ENCODE results near the gene BPI. TPM values are rescaled to one million over a fixed set of nuclear protein-coding genes. Genes with fewer than 3 reads are reported as not detected.

Gene BPI
- total RNA-seq, 2 experiments from 2014 or later = not detected

DNA sequence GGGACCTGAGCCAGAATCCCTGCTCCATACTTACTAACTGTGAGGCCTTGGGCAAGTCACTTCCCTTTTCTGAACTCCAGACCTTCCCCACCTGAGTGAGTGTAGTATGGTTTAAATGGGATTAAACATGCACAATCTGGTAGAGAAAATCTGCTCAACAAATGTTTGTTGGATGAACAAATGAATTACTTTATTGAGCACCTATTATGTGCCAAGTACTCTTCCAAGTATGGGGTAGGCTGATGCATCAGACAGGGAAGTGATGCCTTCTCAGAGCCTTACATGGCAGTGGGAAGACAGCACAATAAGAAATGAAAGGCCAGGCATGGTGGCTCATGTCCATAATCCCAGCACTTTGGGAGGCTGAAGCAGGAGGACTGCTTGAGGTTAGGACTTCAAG, 27.3 kb downstream of the BPI start:
- CTCF ChIA-PET (ENCODE audit: unreplicated experiment) = no interaction called here
- no TSS peak for BruUV-seq (replicated peaks)
- POLR2A ChIA-PET = no interaction called here

DNA sequence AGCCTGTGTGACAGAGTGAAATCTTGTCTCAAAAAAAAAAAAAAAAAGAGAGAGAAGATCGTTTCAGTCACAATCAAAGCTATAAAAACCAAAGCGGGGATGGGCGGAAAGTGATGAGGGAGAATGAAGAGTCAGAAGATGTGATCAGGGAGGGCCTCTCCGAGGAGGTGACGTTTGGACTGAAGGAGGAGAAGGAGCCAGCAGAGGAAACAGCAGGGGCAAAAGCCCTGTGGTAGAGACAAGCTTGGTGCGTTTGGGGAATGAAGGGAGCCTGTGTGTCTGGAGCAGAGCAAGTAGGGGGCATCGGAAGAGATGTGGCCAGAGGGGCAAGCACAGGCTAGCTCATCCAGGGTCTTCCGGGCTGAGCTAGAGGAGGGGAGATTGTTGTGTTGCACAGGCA, 27.9 kb downstream of the BPI start:
- DNase-seq (ENCODE audit: low spot score) = no peak
- H3K9me3 ChIP-seq (ENCODE audit: low read length) = no peaks in the 10 kb centered on the region
- H2AFZ ChIP-seq (ENCODE audit: low read length) = no peak overlapping the region
- H4K20me1 ChIP-seq (ENCODE audit: insufficient read depth, low read length) = no peaks in the 10 kb centered on the region
- ChIA-PET CTCF (ENCODE audit: unreplicated experiment) (no interaction called here), POLR2A (no interaction called here)
- intact Hi-C loops (cut with micrococcal nuclease; ENCODE audit: unreplicated experiment) = no loop called here
- TF ChIP-seq, protein P1, sequence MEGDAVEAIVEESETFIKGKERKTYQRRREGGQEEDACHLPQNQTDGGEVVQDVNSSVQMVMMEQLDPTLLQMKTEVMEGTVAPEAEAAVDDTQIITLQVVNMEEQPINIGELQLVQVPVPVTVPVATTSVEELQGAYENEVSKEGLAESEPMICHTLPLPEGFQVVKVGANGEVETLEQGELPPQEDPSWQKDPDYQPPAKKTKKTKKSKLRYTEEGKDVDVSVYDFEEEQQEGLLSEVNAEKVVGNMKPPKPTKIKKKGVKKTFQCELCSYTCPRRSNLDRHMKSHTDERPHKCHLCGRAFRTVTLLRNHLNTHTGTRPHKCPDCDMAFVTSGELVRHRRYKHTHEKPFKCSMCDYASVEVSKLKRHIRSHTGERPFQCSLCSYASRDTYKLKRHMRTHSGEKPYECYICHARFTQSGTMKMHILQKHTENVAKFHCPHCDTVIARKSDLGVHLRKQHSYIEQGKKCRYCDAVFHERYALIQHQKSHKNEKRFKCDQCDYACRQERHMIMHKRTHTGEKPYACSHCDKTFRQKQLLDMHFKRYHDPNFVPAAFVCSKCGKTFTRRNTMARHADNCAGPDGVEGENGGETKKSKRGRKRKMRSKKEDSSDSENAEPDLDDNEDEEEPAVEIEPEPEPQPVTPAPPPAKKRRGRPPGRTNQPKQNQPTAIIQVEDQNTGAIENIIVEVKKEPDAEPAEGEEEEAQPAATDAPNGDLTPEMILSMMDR (conservative IDR thresholded peaks at IDR 0.05; ENCODE audit: low read length) = no peak
- no peak for TF ChIP-seq EZH2phosphoT487 (IDR thresholded peaks at IDR 0.05; ENCODE audit: borderline replicate concordance, low read depth, low read length)
- no peak overlapping the region for H3K4me3 ChIP-seq (ENCODE audit: low read depth, low read length, poor library complexity, severe bottlenecking)
- no peak overlapping the region for H3K27ac ChIP-seq (ENCODE audit: low read depth, low read length, poor library complexity, severe bottlenecking)
- H3K4me2 ChIP-seq (ENCODE audit: low read length) = no peak overlapping the region
- H3K9me2 ChIP-seq (ENCODE audit: insufficient read depth, low read length) = no peaks in the 10 kb centered on the region
- H3K36me3 ChIP-seq (ENCODE audit: insufficient read depth, low read length) = no peaks in the 10 kb centered on the region
- no peaks in the 10 kb centered on the region for H3K4me1 ChIP-seq (ENCODE audit: insufficient read depth, low read length, poor library complexity, severe bottlenecking)
- BruUV-seq (replicated peaks) = no TSS peak
- H3K79me2 ChIP-seq (ENCODE audit: insufficient read depth, low read depth, low read length) = no peaks in the 10 kb centered on the region

More for the DNA sequence above, 27.3 kb downstream of the BPI start:
- DNase-seq (ENCODE audit: low spot score) = no peak
- Histone ChIP-seq H3K9me2 (ENCODE audit: insufficient read depth, low read length) (no peaks in the 10 kb centered on the region), H3K4me2 (ENCODE audit: low read length) (no peak overlapping the region), H4K20me1 (ENCODE audit: insufficient read depth, low read length) (no peaks in the 10 kb centered on the region), H2AFZ (ENCODE audit: low read length) (no peak overlapping the region), H3K36me3 (ENCODE audit: insufficient read depth, low read length) (no peaks in the 10 kb centered on the region), H3K27ac (ENCODE audit: low read depth, low read length, poor library complexity, severe bottlenecking) (no peak overlapping the region), H3K4me1 (ENCODE audit: insufficient read depth, low read length, poor library complexity, severe bottlenecking) (no peaks in the 10 kb centered on the region), H3K9me3 (ENCODE audit: low read length) (no peaks in the 10 kb centered on the region), H3K4me3 (ENCODE audit: low read depth, low read length, poor library complexity, severe bottlenecking) (no peak overlapping the region), H3K79me2 (ENCODE audit: insufficient read depth, low read depth, low read length) (no peaks in the 10 kb centered on the region)
- intact Hi-C loops (cut with micrococcal nuclease; ENCODE audit: unreplicated experiment) = no loop called here
- TF ChIP-seq EZH2phosphoT487 (IDR thresholded peaks at IDR 0.05; ENCODE audit: borderline replicate concordance, low read depth, low read length) = no peak
- TF ChIP-seq, protein P1 (conservative IDR thresholded peaks at IDR 0.05; ENCODE audit: low read length) = no peak

DNA sequence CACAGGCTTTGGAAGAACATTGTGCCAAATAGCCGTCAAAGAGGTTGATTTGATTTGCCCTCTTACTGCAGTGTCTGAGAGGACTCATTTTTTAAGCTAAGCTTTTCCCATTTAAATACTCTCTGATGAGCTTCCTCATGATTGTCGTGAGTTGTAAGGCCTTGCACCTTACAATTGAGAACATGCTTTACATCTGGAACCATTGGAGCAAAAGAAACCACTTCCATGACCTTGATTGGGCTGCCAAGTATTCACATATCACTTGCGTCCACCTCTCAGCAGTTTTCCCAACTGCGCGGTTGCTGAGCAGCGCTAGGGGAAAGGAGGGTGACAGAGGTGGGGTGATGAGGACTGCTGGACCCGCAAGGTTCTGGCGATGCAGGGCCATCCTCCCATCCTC, 30.1 kb downstream of the BPI start:
- TF ChIP-seq EZH2phosphoT487 (IDR thresholded peaks at IDR 0.05; ENCODE audit: borderline replicate concordance, low read depth, low read length) = no peak
- TF ChIP-seq, protein P1 (conservative IDR thresholded peaks at IDR 0.05; ENCODE audit: low read length) = no peak
- H3K27ac ChIP-seq (ENCODE audit: low read depth, low read length, poor library complexity, severe bottlenecking) = no peak overlapping the region
- no TSS peak for BruUV-seq (replicated peaks)
- CTCF ChIA-PET (ENCODE audit: unreplicated experiment) = no interaction called here
- no peaks in the 10 kb centered on the region for H3K9me2 ChIP-seq (ENCODE audit: insufficient read depth, low read length)
- H3K4me1 ChIP-seq (ENCODE audit: insufficient read depth, low read length, poor library complexity, severe bottlenecking) = no peaks in the 10 kb centered on the region
- intact Hi-C loops (cut with micrococcal nuclease; ENCODE audit: unreplicated experiment) = no loop called here
- POLR2A ChIA-PET = no interaction called here
- no peak overlapping the region for H2AFZ ChIP-seq (ENCODE audit: low read length)
- no peaks in the 10 kb centered on the region; the same call in 1 of the 2 replicates for H3K9me3 ChIP-seq (ENCODE audit: low read length)
- DNase-seq (ENCODE audit: low spot score) = no peak
- no peak overlapping the region for H3K4me2 ChIP-seq (ENCODE audit: low read length)
- no peaks in the 10 kb centered on the region for H3K79me2 ChIP-seq (ENCODE audit: insufficient read depth, low read depth, low read length)
- H3K36me3 ChIP-seq (ENCODE audit: insufficient read depth, low read length) = no peaks in the 10 kb centered on the region
- H3K4me3 ChIP-seq (ENCODE audit: low read depth, low read length, poor library complexity, severe bottlenecking) = no peak overlapping the region
- H4K20me1 ChIP-seq (ENCODE audit: insufficient read depth, low read length) = no peaks in the 10 kb centered on the region

Data from OCI-LY7 (cell line).